Osteoblast (primary cell): ENCODE measurements around the gene SLC4A3. TPM values are rescaled to one million over a fixed set of nuclear protein-coding genes. Genes with fewer than 3 reads are reported as not detected.

ENCODE experiments used
- DNase-seq: peaks from one replicate; pipeline ENCODE4 v3.0.0; 2011; ENCODE audit warnings: low spot score, mixed read lengths; ENCODE audit not compliant: insufficient read length; ENCODE audit errors: missing footprints
- H2AFZ ChIP-seq: 2 replicates; pipeline ENCODE4 v1.6.0; 2011; ENCODE audit warnings: mild to moderate bottlenecking, low read length
- H3K27ac ChIP-seq: 2 replicates; pipeline ENCODE4 v1.5.1; 2011; ENCODE audit warnings: mild to moderate bottlenecking, low read depth, low read length, moderate library complexity
- H3K27me3 ChIP-seq: 2 replicates; pipeline ENCODE4 v1.6.0; 2012; ENCODE audit warnings: mild to moderate bottlenecking, control low read depth, inconsistent platforms, low read length, moderate library complexity; ENCODE audit not compliant: insufficient read depth
- H3K36me3 ChIP-seq: 2 replicates; pipeline ENCODE4 v1.5.1; 2011; ENCODE audit warnings: mild to moderate bottlenecking, low read length, control low read depth, moderate library complexity; ENCODE audit not compliant: insufficient read depth
- H3K4me1 ChIP-seq: 2 replicates; pipeline ENCODE4 v1.5.1; 2011; ENCODE audit warnings: mild to moderate bottlenecking, low read length, control low read depth, moderate library complexity; ENCODE audit not compliant: insufficient read depth
- H3K4me2 ChIP-seq: 2 replicates; pipeline ENCODE4 v1.6.0; 2011; ENCODE audit warnings: mild to moderate bottlenecking, low read length; ENCODE audit not compliant: insufficient read depth
- H3K4me3 ChIP-seq: fragments of 200-600 bp; sonication (generic); 3 replicates; pipeline ENCODE4 v1.5.1; 2012; ENCODE audit warnings: mild to moderate bottlenecking, low read length, inconsistent platforms; ENCODE audit not compliant: insufficient read depth
- H3K79me2 ChIP-seq: 2 replicates; pipeline ENCODE4 v1.6.0; 2012; ENCODE audit warnings: mild to moderate bottlenecking, low read length, control low read depth, inconsistent platforms; ENCODE audit not compliant: insufficient read depth
- H3K9me3 ChIP-seq: 2 replicates; pipeline ENCODE4 v1.5.1; 2011; ENCODE audit warnings: low read depth, low read length, control low read depth
- H4K20me1 ChIP-seq: 2 replicates; pipeline ENCODE4 v1.6.0; 2012; ENCODE audit warnings: mild to moderate bottlenecking, low read length, control low read depth; ENCODE audit not compliant: insufficient read depth
- CTCF ChIP-seq: IDR thresholded peaks from 2 replicates; pipeline ENCODE4 v1.5.1; 2011; ENCODE audit warnings: mild to moderate bottlenecking, low read depth, low read length, moderate library complexity; ENCODE audit errors: extremely low read depth
- total RNA-seq: library from RNA; depleted of rRNA; stranded (reverse); fragments of >200 nt; gene quantifications from 2 replicates; pipeline ENCODE4 v1.2.3, GENCODE V29; 2012

SLC4A3 gene
- total RNA-seq, 1 donor, result 2.5 TPM

GRCh38 chr2:219661955-219662395 is 34.5 kb downstream of the SLC4A3 start:
- Histone ChIP-seq H2AFZ (no peak overlapping the region), H3K36me3 (no peaks in the 10 kb centered on the region), H3K4me2 (peak overlapping the region; percentile 37), H3K27ac (peak overlapping the region; percentile 33), H3K27me3 (no peaks in the 10 kb centered on the region), H3K4me3 (no peak overlapping the region), H3K4me1 (peaks cover 21% of the 10 kb centered on the region), H3K79me2 (no peaks in the 10 kb centered on the region), H3K9me3 (no peaks in the 10 kb centered on the region), H4K20me1 (no peaks in the 10 kb centered on the region)
- DNase-seq, result no peak
- no peak for TF ChIP-seq CTCF

GRCh38 chr2:219662566-219662965 is 35.1 kb downstream of the SLC4A3 start:
- no peak overlapping the region for H2AFZ ChIP-seq
- H3K4me2 ChIP-seq, result peak overlapping the region; percentile 37
- no peaks in the 10 kb centered on the region for H3K9me3 ChIP-seq
- DNase-seq, result no peak
- H3K4me1 ChIP-seq, result peaks cover 21% of the 10 kb centered on the region
- no peaks in the 10 kb centered on the region for H4K20me1 ChIP-seq
- no peaks in the 10 kb centered on the region for H3K27me3 ChIP-seq
- peak overlapping the region; percentile 31 for H3K27ac ChIP-seq
- no peak overlapping the region for H3K4me3 ChIP-seq
- H3K79me2 ChIP-seq, result no peaks in the 10 kb centered on the region
- H3K36me3 ChIP-seq, result no peaks in the 10 kb centered on the region
- TF ChIP-seq CTCF, result no peak

GRCh38 chr2:219663116-219663762 is 35.8 kb downstream of the SLC4A3 start:
- Histone ChIP-seq H3K4me1 (peaks cover 16% of the 10 kb centered on the region), H3K9me3 (no peaks in the 10 kb centered on the region), H3K4me2 (no peak overlapping the region), H4K20me1 (no peaks in the 10 kb centered on the region), H3K27me3 (no peaks in the 10 kb centered on the region), H2AFZ (no peak overlapping the region), H3K79me2 (no peaks in the 10 kb centered on the region), H3K4me3 (no peak overlapping the region), H3K36me3 (no peaks in the 10 kb centered on the region), H3K27ac (no peak overlapping the region)
- no peak for DNase-seq
- TF ChIP-seq CTCF, result no peak

- H3K36me3 ChIP-seq, result no peaks in the 10 kb centered on the region
- H3K27ac ChIP-seq, result no peak overlapping the region
- DNase-seq, result no peak
- H3K27me3 ChIP-seq, result no peaks in the 10 kb centered on the region
- no peaks in the 10 kb centered on the region for H3K9me3 ChIP-seq
- H3K4me2 ChIP-seq, result no peak overlapping the region
- TF ChIP-seq CTCF, result no peak
- H4K20me1 ChIP-seq, result no peaks in the 10 kb centered on the region
- H2AFZ ChIP-seq, result no peak overlapping the region
- H3K79me2 ChIP-seq, result no peaks in the 10 kb centered on the region
- peaks cover 8% of the 10 kb centered on the region for H3K4me1 ChIP-seq
- H3K4me3 ChIP-seq, result no peak overlapping the region
These were observed 36.6 kb downstream of the SLC4A3 start for GRCh38 chr2:219664041-219664440.
